GM10847 (cell line): ENCODE results near the gene SDF4.
A peak's percentile ranks its signal among the peaks of the same experiment; 100 is the strongest.

Source experiments
- POLR2A ChIP-seq: IDR thresholded peaks from 2 replicates; pipeline ENCODE4 v1.6.1; 2011; ENCODE audit not compliant: insufficient read length; ENCODE audit errors: extremely low read depth

Gene SDF4

GRCh38 chr1:1231400-1232207, at the start of gene SDF4:
Gene SDF4 (minus strand): TSS chr1:1232001. CDS start chr1:1228772, 3,229 bp downstream.
- TF ChIP-seq POLR2A, result peak; percentile 94

DNA sequence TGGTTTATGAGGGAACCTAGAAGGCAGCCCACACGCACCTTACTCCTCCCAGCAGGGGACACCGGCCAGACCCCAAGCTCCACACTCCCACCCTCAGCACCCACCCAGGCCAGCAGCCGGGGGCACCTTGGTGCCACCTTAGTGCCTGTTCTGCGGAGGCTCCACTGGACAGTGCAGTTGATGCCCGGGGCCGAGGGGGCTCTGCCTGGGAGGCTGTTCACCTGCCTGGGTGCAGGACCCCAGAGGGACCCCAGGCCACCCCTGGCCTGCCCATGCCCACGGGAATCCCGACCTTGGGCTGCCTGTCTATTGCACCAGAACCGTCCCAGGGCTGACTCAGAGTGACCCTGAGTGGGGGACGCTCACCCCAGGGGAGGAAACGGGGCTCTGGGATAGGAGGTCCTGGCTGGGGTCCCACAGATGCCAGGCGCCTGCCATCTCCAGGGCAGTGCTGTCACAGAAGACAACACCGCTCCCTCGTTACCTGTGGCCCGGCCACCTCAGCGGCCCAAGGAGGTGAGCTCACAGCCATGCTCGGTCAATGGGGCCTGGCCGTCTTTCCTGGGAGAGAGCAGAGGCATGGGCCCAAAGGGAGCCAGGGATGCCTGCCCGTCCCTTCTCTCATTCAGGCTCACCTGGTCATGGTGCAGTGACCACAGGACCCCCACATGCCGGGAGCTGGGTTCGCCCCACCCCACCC, 49.1 kb upstream of the SDF4 start:
- no peak for TF ChIP-seq POLR2A

DNA sequence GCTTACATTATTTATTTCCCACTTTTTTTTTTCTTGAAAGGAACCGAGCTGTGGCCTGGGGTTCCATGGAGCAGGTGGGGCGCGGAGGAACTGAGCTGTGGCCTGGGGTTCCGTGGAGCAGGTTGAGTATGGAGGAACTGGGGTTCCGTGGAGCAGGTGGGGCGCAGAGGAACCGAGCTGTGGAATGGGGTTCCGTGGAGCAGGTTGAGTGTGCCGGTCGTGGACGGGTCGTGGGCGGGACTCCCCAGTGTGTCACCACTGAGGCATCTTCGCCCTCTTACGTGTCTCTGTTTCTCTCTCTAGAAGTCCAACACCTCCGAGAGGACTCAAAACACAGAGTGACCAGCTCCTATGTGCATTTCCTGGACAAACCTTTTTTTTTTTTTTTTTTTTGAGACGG, 47.2 kb upstream of the SDF4 start:
- no peak for TF ChIP-seq POLR2A

GRCh38 chr1:1278620-1279019, 46.8 kb upstream of the SDF4 start:
- no peak for TF ChIP-seq POLR2A

DNA sequence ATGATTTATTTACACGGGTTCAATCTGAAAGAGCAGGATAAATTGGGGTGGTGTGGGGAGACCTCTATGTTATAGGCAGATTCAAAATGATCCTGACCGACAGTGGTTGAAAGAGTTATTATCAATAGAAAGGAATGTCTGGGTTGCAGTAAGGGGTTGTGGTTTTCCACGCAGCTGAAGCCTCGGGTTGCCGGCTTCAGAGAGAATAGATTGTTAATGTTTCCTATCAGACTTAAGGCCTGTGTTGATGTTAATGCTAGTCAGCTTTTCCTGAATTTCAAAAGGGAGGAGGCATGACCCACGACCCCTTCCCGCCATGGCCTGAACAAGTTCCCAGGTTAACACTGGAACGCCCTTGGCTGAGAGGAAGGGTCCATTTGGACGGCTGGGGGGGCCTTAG, 44.0 kb upstream of the SDF4 start:
- no peak for TF ChIP-seq POLR2A

DNA sequence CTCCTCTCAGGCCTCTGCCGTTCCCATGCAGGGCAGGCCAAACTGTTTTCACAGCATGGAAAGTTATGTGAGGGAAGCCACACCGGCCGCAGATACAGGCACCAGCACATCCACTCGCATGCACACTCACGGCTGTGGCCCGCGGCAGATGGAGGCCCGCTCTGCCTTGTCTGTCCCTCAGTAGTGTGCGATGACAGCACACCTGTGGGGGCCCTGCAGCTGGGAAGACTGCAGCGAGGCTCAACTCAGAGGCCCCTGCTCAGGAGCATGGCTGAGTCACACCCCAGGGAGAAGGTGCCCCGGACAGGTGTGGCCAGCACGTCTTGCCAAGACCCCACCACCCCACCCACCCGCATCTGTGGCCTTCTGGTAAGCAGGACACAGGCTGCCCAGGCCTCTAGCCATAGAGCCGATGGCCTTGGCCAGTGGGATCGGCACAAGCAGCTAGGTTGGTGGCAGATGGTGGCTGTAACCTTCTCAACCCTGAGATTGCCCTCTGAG, 43.2 kb upstream of the SDF4 start:
- no peak for TF ChIP-seq POLR2A

- TF ChIP-seq POLR2A, result no peak
Observed at GRCh38 chr1:1274299-1274930, 42.6 kb upstream of the SDF4 start.

DNA sequence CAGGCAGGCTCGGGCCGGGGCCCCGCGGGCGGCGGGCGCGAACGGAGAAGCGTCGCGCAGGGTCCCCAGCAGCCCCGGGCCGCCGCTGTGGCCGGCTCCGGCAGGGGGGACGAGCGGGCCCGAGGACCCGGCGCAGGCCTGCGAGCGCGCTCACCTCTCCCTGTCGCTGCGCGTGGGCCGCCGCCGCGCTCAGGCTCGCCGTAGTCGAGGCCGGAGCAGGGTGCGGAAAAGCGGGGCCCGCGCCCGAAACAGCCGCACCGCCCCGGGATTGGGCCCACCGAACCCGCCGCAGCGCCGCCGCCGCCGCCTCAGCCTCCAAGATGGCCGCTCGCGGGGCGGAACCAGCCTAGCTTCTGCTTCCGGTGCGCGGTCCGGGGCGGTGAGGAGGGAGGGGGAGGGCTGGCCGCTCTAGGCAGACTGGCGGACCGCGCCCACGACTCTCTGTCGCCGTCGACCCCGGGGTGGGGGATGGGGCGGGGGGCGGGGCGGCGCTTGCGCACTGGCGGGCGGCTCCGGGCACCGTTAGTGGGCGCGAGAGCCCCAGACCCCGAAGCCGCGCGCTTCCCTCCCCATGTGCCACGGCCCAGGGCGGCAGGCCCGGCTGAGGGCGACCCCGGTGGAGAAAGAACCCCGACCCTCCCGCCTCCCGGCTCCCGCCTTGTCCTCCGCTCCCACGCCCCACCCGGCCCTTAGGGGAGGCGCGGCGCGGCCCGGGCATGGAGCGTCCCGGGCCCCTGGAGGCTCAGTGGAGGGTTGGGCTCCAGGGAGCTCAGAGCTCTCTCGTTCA, 41.9 kb upstream of the SDF4 start, which contains the start of gene UBE2J2:
Gene UBE2J2, minus strand, starts transcription at position 343 of the 787 bp plus-strand sequence. CDS start 5,862 bp downstream, outside the sequence.
- TF ChIP-seq POLR2A, result peak; percentile 81

DNA sequence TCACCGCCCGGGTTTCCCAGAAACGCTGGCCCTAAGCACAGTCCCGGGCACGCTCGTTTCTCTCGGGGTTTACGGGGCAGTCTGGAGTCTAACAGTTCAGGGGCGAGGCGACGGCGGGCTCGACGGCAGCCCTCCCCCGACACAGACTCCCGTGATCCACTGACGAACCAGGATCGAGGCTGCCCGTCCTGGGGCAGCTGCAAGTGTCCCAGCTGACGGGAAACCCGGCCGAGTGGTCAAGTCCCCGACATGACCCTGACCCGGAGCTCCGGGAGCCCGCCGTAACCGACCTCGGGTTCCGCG, 41.4 kb upstream of the SDF4 start:
- TF ChIP-seq POLR2A, result no peak

GRCh38 chr1:1272341-1273208, 40.8 kb upstream of the SDF4 start:
- no peak for TF ChIP-seq POLR2A

DNA sequence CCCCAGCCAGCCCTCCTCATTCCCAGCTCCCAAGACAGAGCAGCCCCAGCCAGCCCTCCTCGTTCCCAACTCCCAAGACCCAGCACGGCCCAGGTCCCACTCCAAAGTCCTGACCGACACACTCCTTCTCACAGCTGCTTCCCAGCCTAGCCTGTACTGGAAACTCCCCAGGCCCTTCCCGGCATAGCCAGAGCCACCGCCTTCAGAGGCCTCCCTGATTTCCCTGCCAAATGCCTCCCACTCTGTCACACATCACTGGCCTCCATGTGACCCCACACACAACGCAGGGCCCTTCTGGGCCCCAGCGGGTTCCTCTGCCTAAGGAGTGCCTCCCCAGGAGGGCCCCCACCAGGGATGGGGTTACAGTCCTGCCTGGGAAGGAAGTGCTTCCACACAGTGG, 39.0 kb upstream of the SDF4 start:
- TF ChIP-seq POLR2A, result no peak

GRCh38 chr1:1268284-1268682, 36.5 kb upstream of the SDF4 start:
- TF ChIP-seq POLR2A, result no peak

- no peak for TF ChIP-seq POLR2A
Observed at GRCh38 chr1:1267488-1268283, 35.9 kb upstream of the SDF4 start.
